Activated T-helper 1 cell treated with Interleukin-2 at 50 U/mL for 16 hours (primary cell): ENCODE measurements around the gene PLEKHA3.
"Not testable (repeated sequence)": the region's sequence is repeated elsewhere in the genome, so short reads cannot be mapped to it uniquely, and the experiment has no call there.

Experiments
- DNase-seq: peaks from one replicate; pipeline ENCODE4 v3.0.0-alpha.2; 2020; ENCODE audit warnings: low read depth

PLEKHA3 gene

DNA sequence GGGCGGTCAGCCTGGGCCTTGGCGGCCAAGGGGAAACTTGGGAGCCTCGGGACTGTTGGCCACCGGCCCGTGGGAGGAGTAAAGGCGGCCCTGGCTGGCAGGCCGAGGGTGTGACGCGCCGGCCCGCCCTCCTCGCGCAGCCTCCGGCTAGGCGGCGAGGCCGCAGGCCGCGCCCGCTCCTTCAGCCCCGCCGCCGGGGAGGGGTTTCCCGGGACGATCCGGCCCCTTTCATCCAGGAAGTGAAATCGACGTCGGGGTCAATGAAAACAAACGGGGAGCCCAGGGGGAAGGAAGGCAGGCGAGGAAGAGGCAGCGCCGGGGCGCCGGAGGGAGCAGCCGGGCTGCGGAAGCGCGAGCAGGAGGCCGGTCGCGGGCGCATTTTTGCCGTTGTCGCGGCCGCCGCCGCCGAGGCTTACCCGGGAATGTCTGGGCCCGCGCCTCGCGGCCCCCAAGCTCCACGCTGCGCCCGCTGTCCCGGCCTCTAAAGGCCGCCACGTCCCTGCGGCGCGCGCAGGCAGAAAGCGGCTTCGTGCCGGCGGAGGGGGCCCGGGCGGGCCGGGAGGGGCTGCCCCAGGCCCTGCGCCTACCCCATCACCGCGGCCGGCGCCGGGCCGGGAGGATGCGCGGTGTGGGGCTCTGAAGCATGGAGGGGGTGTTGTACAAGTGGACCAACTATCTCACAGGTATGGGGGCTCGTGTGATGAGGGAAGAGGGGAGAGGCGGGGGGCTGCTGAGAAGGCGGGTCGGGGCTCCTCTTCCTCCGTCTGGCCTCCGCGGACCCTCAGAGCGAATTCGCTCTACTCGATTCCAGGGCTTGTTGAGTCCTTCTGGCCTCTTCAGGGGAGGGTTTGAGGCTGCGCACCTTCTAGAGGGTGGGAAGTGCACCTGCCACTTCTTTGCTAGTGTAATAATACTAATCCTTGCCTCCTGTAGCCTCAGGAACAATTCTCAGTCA, at the start of gene PLEKHA3:
Gene PLEKHA3 (plus strand): TSS at position 231 of the 955 bp plus-strand sequence. CDS start 413 bp downstream, at position 644.
- DNase-seq, result peak; percentile 64

DNA sequence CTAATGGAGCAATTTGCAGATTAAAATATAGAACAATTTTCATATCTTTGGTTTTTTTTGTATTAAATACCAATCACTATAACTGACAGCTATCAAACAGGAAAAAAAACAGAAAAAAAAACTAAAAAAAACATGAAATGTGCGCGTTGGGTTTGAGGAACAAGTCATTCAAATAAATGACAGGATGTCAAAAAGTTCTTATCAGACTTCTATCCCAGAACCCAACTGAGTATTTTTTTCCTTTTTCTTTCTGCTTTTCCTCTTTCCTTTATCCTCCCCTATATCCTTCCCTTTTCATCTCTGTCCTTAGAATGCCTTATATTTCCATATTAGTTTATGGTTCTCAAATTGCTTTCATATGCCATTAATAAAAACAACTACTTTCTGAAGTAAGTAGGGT, 43.6 kb upstream of the PLEKHA3 start:
- DNase-seq, result no peak

- DNase-seq, result no peak
Measured at GRCh38 chr2:178441426-178441825, 38.8 kb upstream of the PLEKHA3 start.

GRCh38 chr2:178448968-178449661, 31.1 kb upstream of the PLEKHA3 start:
- no peak for DNase-seq

- no peak for DNase-seq
Measured at GRCh38 chr2:178449700-178450523, 30.3 kb upstream of the PLEKHA3 start.

DNA sequence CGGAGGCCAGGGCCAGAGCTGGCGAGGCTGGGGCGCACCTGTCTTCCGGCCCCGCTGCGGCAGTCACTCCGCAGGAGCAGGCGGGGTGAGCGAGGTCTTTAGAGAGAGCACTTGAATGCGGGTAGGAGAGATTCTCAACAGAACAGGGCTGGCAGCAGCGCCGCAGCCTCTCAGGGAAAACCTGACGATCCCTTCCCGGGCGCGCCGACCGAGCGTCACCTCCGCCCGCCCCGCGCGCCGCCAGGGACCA, 29.8 kb upstream of the PLEKHA3 start:
- DNase-seq, result peak; percentile 71

DNA sequence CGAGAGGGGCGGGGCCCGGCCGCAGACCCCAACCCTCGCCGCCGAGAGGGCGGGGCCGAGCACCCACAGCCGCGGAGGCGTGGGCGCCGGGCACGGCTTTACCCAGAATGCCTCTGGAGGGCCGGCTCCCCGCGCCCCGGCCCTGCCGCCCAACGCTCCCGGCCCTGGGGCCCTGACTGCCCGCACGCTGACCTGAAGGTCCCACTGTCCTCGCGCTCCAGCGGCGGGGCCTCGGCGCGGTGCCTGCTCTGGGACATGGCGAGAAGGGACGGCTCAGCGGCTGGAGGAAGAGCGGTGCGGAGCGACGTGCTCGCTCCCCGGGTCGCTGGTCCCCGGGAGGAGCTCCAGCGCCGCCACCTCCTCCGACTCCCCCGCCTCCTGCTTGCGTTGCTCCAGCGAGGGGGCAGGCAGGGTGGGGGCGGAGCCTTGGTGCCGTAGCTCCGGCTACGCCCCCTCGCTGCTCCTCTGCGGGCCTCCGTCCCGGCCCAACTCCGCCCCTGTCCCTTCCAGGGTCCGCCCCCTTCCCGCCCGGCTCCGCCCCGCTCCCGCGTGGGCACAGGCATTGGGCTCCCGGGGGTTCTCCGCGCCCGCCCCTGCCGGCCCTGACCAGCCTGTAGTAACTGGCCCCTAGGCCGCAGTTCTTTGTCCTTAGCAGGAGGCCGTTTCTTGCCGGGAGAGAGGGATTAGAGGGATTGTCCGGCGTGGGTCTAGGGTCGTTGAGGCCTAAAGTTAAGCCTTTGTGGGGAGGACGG, 29.3 kb upstream of the PLEKHA3 start, which contains the start of the genes PJVK and PRKRA:
Gene PJVK (plus strand): TSS at position 605 of the 752 bp plus-strand sequence. CDS start 2,032 bp downstream, outside the sequence.
Gene PRKRA (minus strand): TSS at position 402 of the 752 bp plus-strand sequence. CDS start 145 bp downstream, at position 257.
- DNase-seq, result peak; percentile 91

DNA sequence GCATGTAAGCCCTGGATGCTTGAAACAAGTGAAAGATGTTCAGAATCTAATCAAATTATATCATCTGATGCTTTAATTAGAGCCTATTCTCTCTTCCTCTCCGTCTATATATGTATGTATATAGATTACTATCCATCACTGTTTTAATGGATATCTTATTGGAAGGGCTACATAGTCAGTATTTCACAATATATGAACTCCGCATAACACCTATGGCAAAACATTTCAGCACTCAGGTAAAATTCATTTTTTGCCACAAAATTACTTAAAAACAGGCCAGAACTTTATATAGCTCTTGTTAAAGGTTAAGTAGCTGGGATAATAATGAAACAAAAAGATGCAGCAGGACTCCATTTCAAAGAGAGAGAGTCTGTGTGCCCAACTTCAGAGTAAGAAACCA, 27.9 kb upstream of the PLEKHA3 start:
- no peak for DNase-seq

DNA sequence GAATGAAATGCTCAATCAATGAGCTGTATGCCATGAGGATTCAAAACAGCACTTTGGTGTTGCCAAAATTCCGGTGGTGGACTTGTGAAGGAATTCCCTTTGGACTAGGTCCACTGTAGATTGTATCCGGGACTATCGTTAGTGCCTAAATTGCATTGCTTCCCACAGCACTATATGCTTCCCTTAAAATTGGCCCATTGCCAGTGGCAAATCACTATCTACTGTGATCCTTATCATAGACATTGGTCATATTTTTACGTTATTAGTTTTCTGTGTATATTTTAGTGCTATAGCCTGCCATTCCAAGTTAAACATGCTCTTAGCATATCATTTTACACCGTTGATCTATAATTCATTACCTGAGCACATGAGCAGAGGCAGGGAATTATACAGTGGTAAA, 27.4 kb upstream of the PLEKHA3 start:
- DNase-seq, result no peak

DNA sequence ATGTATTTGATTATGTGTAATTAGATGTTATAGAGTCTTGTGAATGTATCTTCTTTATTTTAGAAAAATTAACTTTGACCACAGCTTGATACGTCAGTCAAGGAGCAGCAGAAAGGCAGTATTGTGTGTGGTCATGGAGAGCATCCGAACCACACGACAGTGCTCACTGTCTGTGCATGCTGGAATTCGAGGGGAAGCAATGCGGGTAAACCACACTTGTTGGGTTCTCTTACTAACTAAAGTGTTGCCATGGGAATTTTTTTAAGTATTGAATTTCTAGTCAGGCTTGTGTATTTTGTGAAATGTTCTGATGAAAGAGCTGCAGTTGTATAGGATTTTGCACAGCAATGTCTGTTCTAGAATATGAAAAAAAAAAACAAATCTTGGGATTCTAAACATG, 24.3 kb upstream of the PLEKHA3 start:
- DNase-seq, result no peak

GRCh38 chr2:178457390-178457886, 22.8 kb upstream of the PLEKHA3 start:
- no peak for DNase-seq

- no peak for DNase-seq
Measured at GRCh38 chr2:178469219-178469849, 10.9 kb upstream of the PLEKHA3 start.

DNA sequence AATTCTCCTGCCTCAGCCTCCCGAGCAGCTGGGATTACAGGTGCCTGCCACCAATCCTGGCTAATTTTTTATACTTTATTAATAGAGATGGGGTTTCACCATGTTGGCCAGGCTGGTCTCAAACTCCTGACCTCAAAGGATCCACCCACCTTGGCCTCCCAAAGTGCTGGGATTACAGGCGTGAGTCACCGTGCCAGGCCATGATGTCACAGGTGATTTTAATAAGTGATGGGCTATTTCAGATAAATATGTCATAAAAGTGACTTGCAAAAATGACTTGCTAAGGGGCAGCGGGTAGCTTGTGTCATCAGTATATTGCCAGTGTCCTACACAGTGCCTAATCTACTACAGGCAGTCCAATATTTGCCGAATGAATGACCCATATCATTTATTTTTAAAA, 8.9 kb upstream of the PLEKHA3 start:
- not testable (repeated sequence) for DNase-seq

GRCh38 chr2:178473373-178473772, 6.9 kb upstream of the PLEKHA3 start:
- no peak for DNase-seq

- DNase-seq, result no peak
Measured at GRCh38 chr2:178473931-178474330, 6.3 kb upstream of the PLEKHA3 start.

DNA sequence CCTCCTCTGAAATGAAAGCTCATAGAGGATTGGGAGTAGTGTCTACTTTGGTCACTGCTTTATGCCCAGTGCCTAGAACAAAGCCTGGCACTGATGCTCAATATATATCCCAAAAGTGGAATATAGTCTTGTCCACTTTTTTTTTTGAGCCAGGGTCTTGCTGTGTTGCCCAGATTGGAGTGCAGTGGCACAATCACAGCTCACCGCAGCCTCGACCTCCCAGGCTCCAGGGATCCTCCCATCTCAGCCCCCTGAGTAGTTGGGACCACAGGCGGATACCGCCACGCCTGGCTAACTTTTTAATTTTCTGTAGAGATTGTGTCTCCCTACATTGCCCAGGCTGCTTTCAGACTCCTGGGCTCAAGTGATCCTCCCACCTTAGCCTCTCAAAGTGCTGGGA, 5.7 kb upstream of the PLEKHA3 start:
- DNase-seq, result no peak

DNA sequence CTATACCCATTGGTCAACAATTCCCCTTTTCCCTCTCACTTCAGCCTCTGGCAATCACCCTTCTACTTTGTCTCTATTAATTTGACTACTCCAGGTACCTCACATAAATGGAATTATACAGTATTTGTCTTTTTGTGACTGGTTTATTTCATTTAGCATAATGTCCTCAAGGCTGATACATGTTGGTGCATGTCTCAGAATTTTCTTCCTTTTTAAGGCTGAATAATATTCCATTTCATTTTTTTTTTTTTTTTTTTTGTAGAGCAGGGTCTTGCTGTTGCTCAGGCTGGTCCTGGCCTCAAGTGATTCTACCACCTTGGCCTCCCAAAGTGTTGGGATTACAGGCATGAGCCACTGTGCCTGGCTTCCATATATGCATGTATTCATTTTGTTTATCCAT, 3.8 kb upstream of the PLEKHA3 start:
- no peak for DNase-seq

- DNase-seq, result no peak
Measured at GRCh38 chr2:178477443-178478129, 2.7 kb upstream of the PLEKHA3 start.

DNA sequence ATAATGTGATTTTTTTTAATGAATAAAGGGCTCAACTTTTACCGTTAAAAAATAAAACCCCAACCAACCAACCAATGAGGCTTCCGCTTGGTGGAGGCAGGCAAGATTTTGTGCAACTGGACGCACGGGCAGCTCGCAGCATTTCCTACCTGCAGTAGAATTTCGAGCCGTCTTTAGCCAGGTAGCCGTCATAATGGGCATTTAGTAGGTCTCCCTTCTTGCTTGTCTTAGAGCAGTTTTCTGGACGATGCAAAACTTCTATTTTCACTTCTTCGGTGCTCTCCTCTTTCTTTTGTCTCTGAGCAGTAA, 2.2 kb upstream of the PLEKHA3 start:
- DNase-seq, result no peak
